NCI-H774 (cell line): ENCODE results near the gene OR10T2.
"Not testable (repeated sequence)": the region's sequence is repeated elsewhere in the genome, so short reads cannot be mapped to it uniquely, and the experiment has no call there.

Experiments used
- DNase-seq: peaks from one replicate; lab custom pipeline; 2025; lab: John Stamatoyannopoulos, UW

The OR10T2 gene

GRCh38 chr1:158398818-158399514 lies at the start of gene OR10T2:
Gene OR10T2 (minus strand): TSS chr1:158399466. CDS start chr1:158399466, 0 bp downstream.
- DNase-seq: no peak

GRCh38 chr1:158445376-158445775 lies 46.1 kb upstream of the OR10T2 start:
- DNase-seq: no peak

- DNase-seq: no peak
Observed at GRCh38 chr1:158434741-158435140, 35.5 kb upstream of the OR10T2 start.

- not testable (repeated sequence) for DNase-seq
Observed at GRCh38 chr1:158430163-158430562, 30.9 kb upstream of the OR10T2 start.

- no peak for DNase-seq
Observed at GRCh38 chr1:158426137-158426536, 26.9 kb upstream of the OR10T2 start, which contains the start of gene OR10K2. Gene OR10K2 (minus strand): TSS chr1:158426237. CDS start chr1:158420866, 5,371 bp downstream.

GRCh38 chr1:158425027-158425426 lies 25.8 kb upstream of the OR10T2 start:
- DNase-seq: no peak

- no peak for DNase-seq
Observed at GRCh38 chr1:158422212-158422611, 22.9 kb upstream of the OR10T2 start.

GRCh38 chr1:158417586-158417985 lies 18.3 kb upstream of the OR10T2 start:
- DNase-seq: no peak

GRCh38 chr1:158414651-158415345 lies 15.5 kb upstream of the OR10T2 start:
- DNase-seq: no peak

- no peak for DNase-seq
Observed at GRCh38 chr1:158407092-158407491, 7.8 kb upstream of the OR10T2 start.

- no peak for DNase-seq
Observed at GRCh38 chr1:158400871-158401270, 1.6 kb upstream of the OR10T2 start.

GRCh38 chr1:158396646-158397045 lies 2.6 kb downstream of the OR10T2 start:
- DNase-seq: no peak

- no peak for DNase-seq
Observed at GRCh38 chr1:158393476-158393875, 5.8 kb downstream of the OR10T2 start.

GRCh38 chr1:158391099-158391498 lies 8.2 kb downstream of the OR10T2 start:
- no peak for DNase-seq

- no peak for DNase-seq
Observed at GRCh38 chr1:158390331-158390730, 8.9 kb downstream of the OR10T2 start.

GRCh38 chr1:158374860-158375259 lies 24.4 kb downstream of the OR10T2 start:
- DNase-seq: no peak

- DNase-seq: not testable (repeated sequence)
Observed at GRCh38 chr1:158374101-158374500, 25.2 kb downstream of the OR10T2 start.

GRCh38 chr1:158371188-158371953 lies 27.9 kb downstream of the OR10T2 start:
- no peak for DNase-seq

GRCh38 chr1:158366783-158367182 lies 32.5 kb downstream of the OR10T2 start:
- DNase-seq: no peak

- no peak for DNase-seq
Observed at GRCh38 chr1:158362941-158363340, 36.3 kb downstream of the OR10T2 start.

- DNase-seq: peak; percentile 59
Observed at GRCh38 chr1:158362482-158362881, 36.8 kb downstream of the OR10T2 start.

GRCh38 chr1:158357441-158357840 lies 41.8 kb downstream of the OR10T2 start:
- DNase-seq: no peak

GRCh38 chr1:158356616-158357015 lies 42.6 kb downstream of the OR10T2 start:
- no peak for DNase-seq
